HG02943 (cell line): ENCODE measurements around the gene EVC2.

Experiments
- ATAC-seq: cut with Tn5 transposase; IDR thresholded peaks from one replicate; pipeline ENCODE4 v1.9.1; 2021; ENCODE audit warnings: mild to moderate bottlenecking, low read depth, moderate library complexity; ENCODE audit not compliant: unreplicated experiment

EVC2 gene

GRCh38 chr4:5685296-5685695, 23.1 kb downstream of the EVC2 start:
- no peak for ATAC-seq

- ATAC-seq, result no peak
These were observed 24.8 kb downstream of the EVC2 start for GRCh38 chr4:5683566-5683965.

- ATAC-seq, result no peak
These were observed 29.4 kb downstream of the EVC2 start for GRCh38 chr4:5678977-5679376.

- ATAC-seq, result no peak
These were observed 31.6 kb downstream of the EVC2 start for GRCh38 chr4:5676763-5677162.

GRCh38 chr4:5666741-5667140, 41.6 kb downstream of the EVC2 start:
- ATAC-seq, result no peak

GRCh38 chr4:5664778-5665177, 43.6 kb downstream of the EVC2 start:
- no peak for ATAC-seq

GRCh38 chr4:5662555-5662954, 45.8 kb downstream of the EVC2 start:
- ATAC-seq, result no peak

- no peak for ATAC-seq
These were observed 47.1 kb downstream of the EVC2 start for GRCh38 chr4:5661237-5661636.

GRCh38 chr4:5660185-5660584, 48.2 kb downstream of the EVC2 start:
- no peak for ATAC-seq

GRCh38 chr4:5658974-5659373, 49.4 kb downstream of the EVC2 start:
- no peak for ATAC-seq

GRCh38 chr4:5656415-5656814, 51.9 kb downstream of the EVC2 start:
- ATAC-seq, result no peak

- no peak for ATAC-seq
These were observed 53.6 kb downstream of the EVC2 start for GRCh38 chr4:5654791-5655190.

- ATAC-seq, result no peak
These were observed 57.3 kb downstream of the EVC2 start for GRCh38 chr4:5651089-5651488.

- no peak for ATAC-seq
These were observed 58.3 kb downstream of the EVC2 start for GRCh38 chr4:5650040-5650439.

GRCh38 chr4:5647351-5647750, 61.0 kb downstream of the EVC2 start:
- ATAC-seq, result no peak

- ATAC-seq, result no peak
These were observed 68.3 kb downstream of the EVC2 start for GRCh38 chr4:5640096-5640495.

- no peak for ATAC-seq
These were observed 68.8 kb downstream of the EVC2 start for GRCh38 chr4:5639556-5639955.

GRCh38 chr4:5638976-5639375, 69.4 kb downstream of the EVC2 start:
- ATAC-seq, result no peak

- ATAC-seq, result no peak
These were observed 70.0 kb downstream of the EVC2 start for GRCh38 chr4:5638316-5638715.

GRCh38 chr4:5636766-5637670, 71.3 kb downstream of the EVC2 start:
- ATAC-seq, result no peak

GRCh38 chr4:5635826-5636195, 72.5 kb downstream of the EVC2 start:
- no peak for ATAC-seq

GRCh38 chr4:5632571-5632970, 75.8 kb downstream of the EVC2 start:
- ATAC-seq, result no peak

GRCh38 chr4:5632066-5632440, 76.3 kb downstream of the EVC2 start:
- no peak for ATAC-seq
